SU-DHL-6 (cell line): ENCODE data around the gene KCNAB2.

Source experiments
- EZH2phosphoT487 ChIP-seq: fragments of 200-600 bp; sonication (generic), shearing (Covaris generic); conservative IDR thresholded peaks from 2 replicates; pipeline ENCODE4 v1.6.1; 2018; ENCODE audit warnings: mild to moderate bottlenecking, antibody characterized with exemption, low read length, moderate library complexity, mixed read lengths
- TF ChIP-seq, protein P1 (sequence below): fragments of 200-600 bp; sonication (generic); IDR thresholded peaks from one replicate; pipeline ENCODE4 v1.5.1; 2017; ENCODE audit warnings: antibody characterized with exemption, mild to moderate bottlenecking, low read length, moderate library complexity; ENCODE audit not compliant: insufficient read depth, poor library complexity, severe bottlenecking

DNA sequence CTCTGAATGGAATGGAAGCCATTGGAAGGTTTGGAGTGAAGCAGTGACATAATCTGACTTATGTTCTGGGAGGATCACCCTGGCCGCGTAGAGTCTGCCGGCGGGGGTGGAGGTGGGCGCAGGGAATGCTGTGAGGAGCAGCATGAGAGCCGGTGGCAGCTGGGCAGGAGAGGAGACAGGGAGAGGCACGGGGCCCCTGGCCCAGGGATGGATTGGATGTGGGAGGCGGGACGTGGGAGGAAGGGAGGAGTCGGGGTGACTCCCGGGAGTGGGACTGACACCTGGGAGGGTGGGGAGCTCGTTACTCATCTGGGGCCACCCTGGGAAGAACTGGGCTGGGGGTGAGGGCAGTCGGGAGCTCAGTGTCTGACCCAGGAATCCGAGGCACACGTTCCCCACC is 10.4 kb upstream of the KCNAB2 start:
- TF ChIP-seq, protein P1, sequence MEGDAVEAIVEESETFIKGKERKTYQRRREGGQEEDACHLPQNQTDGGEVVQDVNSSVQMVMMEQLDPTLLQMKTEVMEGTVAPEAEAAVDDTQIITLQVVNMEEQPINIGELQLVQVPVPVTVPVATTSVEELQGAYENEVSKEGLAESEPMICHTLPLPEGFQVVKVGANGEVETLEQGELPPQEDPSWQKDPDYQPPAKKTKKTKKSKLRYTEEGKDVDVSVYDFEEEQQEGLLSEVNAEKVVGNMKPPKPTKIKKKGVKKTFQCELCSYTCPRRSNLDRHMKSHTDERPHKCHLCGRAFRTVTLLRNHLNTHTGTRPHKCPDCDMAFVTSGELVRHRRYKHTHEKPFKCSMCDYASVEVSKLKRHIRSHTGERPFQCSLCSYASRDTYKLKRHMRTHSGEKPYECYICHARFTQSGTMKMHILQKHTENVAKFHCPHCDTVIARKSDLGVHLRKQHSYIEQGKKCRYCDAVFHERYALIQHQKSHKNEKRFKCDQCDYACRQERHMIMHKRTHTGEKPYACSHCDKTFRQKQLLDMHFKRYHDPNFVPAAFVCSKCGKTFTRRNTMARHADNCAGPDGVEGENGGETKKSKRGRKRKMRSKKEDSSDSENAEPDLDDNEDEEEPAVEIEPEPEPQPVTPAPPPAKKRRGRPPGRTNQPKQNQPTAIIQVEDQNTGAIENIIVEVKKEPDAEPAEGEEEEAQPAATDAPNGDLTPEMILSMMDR: no peak
- no peak for TF ChIP-seq EZH2phosphoT487
